ENCODE data around the gene ZNF570.

- TF ChIP-seq POLR2A (IDR thresholded peaks at IDR 0.05) (no peak), CTCF (IDR thresholded peaks at IDR 0.05) (no peak)
Measured at GRCh38 chr19:37466277-37466797, 2.8 kb upstream of the ZNF570 start.
